CD4-positive, CD25-positive, alpha-beta regulatory T cell (primary cell): ENCODE data around the gene TRPV2. TPM values are rescaled to one million over a fixed set of nuclear protein-coding genes. Genes with fewer than 3 reads are reported as not detected.
A peak's percentile ranks its signal among the peaks of the same experiment; 100 is the strongest.

Source experiments
- ATAC-seq, 2 donors: fragments of 150-1000 bp; cut with Tn5 transposase; one replicate each; pipeline ENCODE4 v1.10.0; 2021; ENCODE audit warnings: low read depth in 2 of 2, moderate number of reproducible peaks in 2 of 2, moderate library complexity in 1 of 2
- DNase-seq, 3 donors: peaks; one replicate each; pipeline versions ENCODE4 v3.0.0 to v3.0.0-alpha.2; 2012 to 2022; ENCODE audit warnings: mixed read lengths in 1 of 3
- H3K27ac ChIP-seq: one replicate; pipeline ENCODE4 v1.7.0; 2013; ENCODE audit warnings: mild to moderate bottlenecking, low read length; ENCODE audit not compliant: insufficient read depth, poor library complexity, severe bottlenecking
- H3K27me3 ChIP-seq: one replicate; pipeline ENCODE4 v1.7.0; 2013; ENCODE audit warnings: low read length; ENCODE audit not compliant: control insufficient read depth, insufficient read depth
- H3K36me3 ChIP-seq: one replicate; pipeline ENCODE4 v1.7.0; 2013; ENCODE audit warnings: mild to moderate bottlenecking, low read length, moderate library complexity; ENCODE audit not compliant: control insufficient read depth, insufficient read depth
- H3K4me1 ChIP-seq: 2 replicates; pipeline ENCODE4 v1.7.0; 2013; ENCODE audit warnings: mild to moderate bottlenecking, low read length; ENCODE audit not compliant: insufficient read depth, control insufficient read depth, poor library complexity, severe bottlenecking
- H3K4me3 ChIP-seq: one replicate; pipeline ENCODE4 v1.7.0; 2013; ENCODE audit warnings: low read depth, mild to moderate bottlenecking, low read length, moderate library complexity
- H3K9me3 ChIP-seq, 2 experiments: 1 replicate in 1 of 2; 2 replicates in 1 of 2; pipeline ENCODE4 v1.7.0; 2013; ENCODE audit warnings: low read length in 2 of 2, mild to moderate bottlenecking in 1 of 2, moderate library complexity in 1 of 2; ENCODE audit not compliant: control insufficient read depth in 2 of 2
- H3K27ac Mint-ChIP-seq, 3 donors: one replicate each; pipeline ENCODE4 v1.8.0; 2020 to 2022; ENCODE audit warnings: mild to moderate bottlenecking in 3 of 3, mixed read lengths in 3 of 3, moderate library complexity in 2 of 3
- H3K27me3 Mint-ChIP-seq: one replicate; pipeline ENCODE4 v1.8.0; 2022; ENCODE audit warnings: mild to moderate bottlenecking, mixed read lengths
- H3K36me3 Mint-ChIP-seq: one replicate; pipeline ENCODE4 v1.8.0; 2020; ENCODE audit warnings: mixed read lengths
- H3K4me1 Mint-ChIP-seq, 4 donors: one replicate each; pipeline ENCODE4 v1.8.0; 2020 to 2022; ENCODE audit warnings: mixed read lengths in 4 of 4, mild to moderate bottlenecking in 1 of 4
- H3K4me3 Mint-ChIP-seq, 4 donors: one replicate each; pipeline ENCODE4 v1.8.0; 2020 to 2022; ENCODE audit warnings: mild to moderate bottlenecking in 4 of 4, mixed read lengths in 4 of 4, moderate library complexity in 3 of 4
- H3K9me3 Mint-ChIP-seq, 7 donors: one replicate each; pipeline ENCODE4 v1.8.0; 2020 to 2022; ENCODE audit warnings: mixed read lengths in 7 of 7, mild to moderate bottlenecking in 3 of 7, moderate library complexity in 2 of 7
- polyA plus RNA-seq, 4 donors: library from polyadenylated mRNA; unstranded; fragments of 300-500 nt; fragmentation: Illumina TruSeq; gene quantifications; one replicate each; pipeline ENCODE4 v1.2.3, GENCODE V29; 2021
- total RNA-seq: library from RNA; stranded (reverse); gene quantifications from one replicate; pipeline ENCODE4 v1.2.3, GENCODE V29; 2022

Gene TRPV2, protein sequence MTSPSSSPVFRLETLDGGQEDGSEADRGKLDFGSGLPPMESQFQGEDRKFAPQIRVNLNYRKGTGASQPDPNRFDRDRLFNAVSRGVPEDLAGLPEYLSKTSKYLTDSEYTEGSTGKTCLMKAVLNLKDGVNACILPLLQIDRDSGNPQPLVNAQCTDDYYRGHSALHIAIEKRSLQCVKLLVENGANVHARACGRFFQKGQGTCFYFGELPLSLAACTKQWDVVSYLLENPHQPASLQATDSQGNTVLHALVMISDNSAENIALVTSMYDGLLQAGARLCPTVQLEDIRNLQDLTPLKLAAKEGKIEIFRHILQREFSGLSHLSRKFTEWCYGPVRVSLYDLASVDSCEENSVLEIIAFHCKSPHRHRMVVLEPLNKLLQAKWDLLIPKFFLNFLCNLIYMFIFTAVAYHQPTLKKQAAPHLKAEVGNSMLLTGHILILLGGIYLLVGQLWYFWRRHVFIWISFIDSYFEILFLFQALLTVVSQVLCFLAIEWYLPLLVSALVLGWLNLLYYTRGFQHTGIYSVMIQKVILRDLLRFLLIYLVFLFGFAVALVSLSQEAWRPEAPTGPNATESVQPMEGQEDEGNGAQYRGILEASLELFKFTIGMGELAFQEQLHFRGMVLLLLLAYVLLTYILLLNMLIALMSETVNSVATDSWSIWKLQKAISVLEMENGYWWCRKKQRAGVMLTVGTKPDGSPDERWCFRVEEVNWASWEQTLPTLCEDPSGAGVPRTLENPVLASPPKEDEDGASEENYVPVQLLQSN
- total RNA-seq (125 TPM), polyA plus RNA-seq (100 to 1,000 TPM in 3 of 4 donors, 10 to 100 TPM in 1; 99.4 to 142 (median 120) TPM)

DNA sequence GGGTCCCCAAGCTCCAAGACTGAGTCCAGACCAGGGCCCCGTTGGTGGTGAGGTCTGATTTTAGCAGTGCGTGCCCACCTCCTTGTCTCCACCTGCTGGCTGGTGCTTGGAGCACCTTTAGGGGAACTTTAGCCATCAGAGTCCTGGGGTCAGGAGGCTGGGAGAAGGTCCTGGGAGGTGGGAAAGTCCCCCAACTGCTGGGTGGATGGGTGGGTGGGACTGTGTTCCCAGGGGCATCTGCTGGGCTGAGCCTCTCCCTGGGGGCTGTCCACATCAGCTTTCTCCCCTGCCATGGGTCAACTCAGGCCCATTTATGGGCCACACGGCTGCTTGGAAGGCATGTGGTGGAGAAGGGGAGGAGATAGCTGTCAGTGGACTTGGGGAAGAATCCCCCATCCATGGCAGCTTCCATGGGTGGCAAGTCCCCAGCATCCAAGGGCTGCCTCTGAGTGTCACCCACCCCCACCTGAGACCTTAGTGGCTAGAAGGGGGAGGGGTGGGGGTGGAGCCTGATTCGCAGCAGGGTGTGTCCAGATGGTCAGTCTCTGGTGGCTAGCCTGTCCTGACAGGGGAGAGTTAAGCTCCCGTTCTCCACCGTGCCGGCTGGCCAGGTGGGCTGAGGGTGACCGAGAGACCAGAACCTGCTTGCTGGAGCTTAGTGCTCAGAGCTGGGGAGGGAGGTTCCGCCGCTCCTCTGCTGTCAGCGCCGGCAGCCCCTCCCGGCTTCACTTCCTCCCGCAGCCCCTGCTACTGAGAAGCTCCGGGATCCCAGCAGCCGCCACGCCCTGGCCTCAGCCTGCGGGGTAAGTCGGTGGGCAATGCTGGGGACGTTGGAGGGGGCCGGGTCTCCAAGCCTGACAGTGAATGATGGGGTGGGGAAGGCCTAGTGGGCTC is at the start of gene TRPV2:
TSS of gene TRPV2 (plus strand) at position 541 of the 894 bp plus-strand sequence. CDS start 2,098 bp downstream, outside the sequence.
- peaks cover 5% of the 10 kb centered on the region for H3K27me3 Mint-ChIP-seq
- Histone ChIP-seq H3K4me1 (peaks cover 56% of the 10 kb centered on the region), H3K9me3 (no peaks in the 10 kb centered on the region), H3K27ac (peak within 1 kb of the TSS; percentile 88), H3K27me3 (no peaks in the 10 kb centered on the region), H3K36me3 (peaks cover 22% of the 10 kb centered on the region), H3K4me3 (peak within 1 kb of the TSS; percentile 76)
- peaks cover 7 to 55% (median 32%) of the 10 kb centered on the region in 4 donors for H3K4me1 Mint-ChIP-seq
- ATAC-seq (peak; percentile 44 to 59), DNase-seq (peak; percentile 25 to 80 (median 45))
- peaks cover 21% of the 10 kb centered on the region for H3K36me3 Mint-ChIP-seq
- peaks cover 0 to 1% (median 0%) of the 10 kb centered on the region in 7 donors for H3K9me3 Mint-ChIP-seq
- H3K4me3 Mint-ChIP-seq = peak within 1 kb of the TSS; percentile 94 to 99 (median 98)
- H3K27ac Mint-ChIP-seq = peak within 1 kb of the TSS; percentile 99 to 100 (median 99)

DNA sequence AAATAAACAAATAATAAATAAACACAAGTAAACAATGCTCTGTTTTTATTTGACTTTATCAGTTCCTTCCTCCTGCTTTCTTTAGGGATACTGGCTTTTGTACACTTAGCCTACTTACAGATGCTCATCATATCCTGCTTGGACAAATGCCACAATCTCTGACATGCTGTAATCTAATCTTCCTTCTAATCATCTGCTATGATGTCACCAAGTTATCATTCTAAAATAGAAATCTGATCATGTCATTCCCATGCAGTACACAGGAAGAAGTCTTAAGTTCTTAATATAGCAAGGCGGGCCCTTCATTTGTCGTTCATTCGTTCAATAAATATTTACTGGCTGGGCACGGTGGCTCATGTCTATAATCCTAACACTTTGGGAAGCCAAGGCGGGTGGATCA is 43.6 kb upstream of the TRPV2 start:
- H3K27me3 ChIP-seq = no peaks in the 10 kb centered on the region
- Mint-ChIP-seq H3K36me3 (no peaks in the 10 kb centered on the region), H3K4me3 (no peak overlapping the region), H3K4me1 (peaks cover 0 to 2% (median 0%) of the 10 kb centered on the region in 4 donors), H3K9me3 (no peaks in the 10 kb centered on the region), H3K27ac (no peak overlapping the region), H3K27me3 (no peaks in the 10 kb centered on the region)
- H3K36me3 ChIP-seq = no peaks in the 10 kb centered on the region
- ATAC-seq (no peak), DNase-seq (no peak)
- no peaks in the 10 kb centered on the region for H3K9me3 ChIP-seq
- H3K4me3 ChIP-seq = no peak overlapping the region
- no peak overlapping the region for H3K27ac ChIP-seq
- no peaks in the 10 kb centered on the region for H3K4me1 ChIP-seq

DNA sequence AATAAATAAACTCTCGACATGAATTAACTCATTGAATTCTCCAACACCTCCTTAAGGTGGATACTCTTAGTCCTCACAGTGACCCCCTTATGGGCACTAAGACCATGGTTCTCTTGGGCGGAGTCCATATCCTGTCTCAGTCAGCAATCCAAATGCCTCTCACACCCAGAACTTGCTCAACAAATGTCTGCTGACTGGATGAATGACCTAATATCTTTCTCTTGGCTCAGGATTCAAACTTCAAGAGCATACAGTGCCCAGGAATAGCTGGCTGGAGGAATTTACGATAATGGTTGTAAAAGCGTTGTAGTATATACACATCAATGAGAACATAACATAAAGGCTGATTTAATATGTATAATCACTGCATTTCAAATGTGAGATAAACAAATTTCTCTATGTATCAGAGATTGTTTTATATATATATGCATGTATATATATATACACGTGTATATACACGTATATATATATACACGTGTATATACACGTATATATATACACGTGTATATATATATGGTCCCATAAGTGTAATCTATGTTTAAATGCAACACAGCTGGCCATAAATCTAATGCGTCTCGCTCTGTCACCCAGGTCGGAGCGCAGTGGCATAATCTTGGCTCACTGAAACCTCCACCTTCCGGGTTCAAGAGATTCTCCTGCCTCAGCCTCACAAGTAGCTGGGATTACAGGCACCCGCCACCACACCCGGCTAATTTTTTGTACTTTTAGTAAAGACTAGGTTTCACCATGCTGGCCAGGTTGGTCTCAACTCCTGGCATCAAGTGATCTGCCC is 41.0 kb upstream of the TRPV2 start:
- no peak overlapping the region for H3K27ac Mint-ChIP-seq
- H3K27me3 Mint-ChIP-seq = no peaks in the 10 kb centered on the region
- no peaks in the 10 kb centered on the region for H3K4me1 ChIP-seq
- no peaks in the 10 kb centered on the region for H3K36me3 ChIP-seq
- H3K9me3 Mint-ChIP-seq = no peaks in the 10 kb centered on the region
- no peak overlapping the region for H3K27ac ChIP-seq
- H3K9me3 ChIP-seq = no peaks in the 10 kb centered on the region
- DNase-seq (no peak), ATAC-seq (no peak)
- H3K4me3 ChIP-seq = no peak overlapping the region
- H3K36me3 Mint-ChIP-seq = no peaks in the 10 kb centered on the region
- no peaks in the 10 kb centered on the region for H3K27me3 ChIP-seq
- H3K4me3 Mint-ChIP-seq = no peak overlapping the region
- H3K4me1 Mint-ChIP-seq = peaks cover 0 to 2% (median 0%) of the 10 kb centered on the region in 4 donors

DNA sequence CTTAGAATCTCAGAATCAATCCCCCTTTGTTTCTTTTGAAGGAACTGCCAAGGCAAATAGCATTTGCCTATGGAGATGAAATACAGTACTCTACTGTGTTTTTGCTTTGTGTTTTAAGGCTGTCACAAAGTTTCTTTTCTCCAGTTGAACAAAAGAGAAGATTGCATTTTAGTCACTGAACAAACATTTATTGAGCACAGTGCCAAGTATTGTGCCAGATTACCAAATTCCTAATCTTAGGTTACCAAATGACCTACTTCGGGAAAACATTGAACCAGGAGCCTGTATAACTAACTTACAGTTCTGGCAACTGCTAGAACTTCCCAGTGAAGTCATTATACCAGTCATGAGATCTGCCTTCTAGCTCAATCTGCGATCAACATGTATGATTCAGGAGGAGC is 37.4 kb upstream of the TRPV2 start:
- Histone ChIP-seq H3K4me1 (peaks cover 11% of the 10 kb centered on the region), H3K36me3 (peaks cover 4% of the 10 kb centered on the region), H3K9me3 (no peaks in the 10 kb centered on the region), H3K27ac (no peak overlapping the region), H3K4me3 (no peak overlapping the region), H3K27me3 (no peaks in the 10 kb centered on the region)
- peak overlapping the region in 2 of 4 donors; percentile 61 to 62 for H3K4me3 Mint-ChIP-seq
- H3K36me3 Mint-ChIP-seq = peaks cover 13% of the 10 kb centered on the region
- no peak for DNase-seq
- peaks cover 0 to 2% (median 0%) of the 10 kb centered on the region in 7 donors for H3K9me3 Mint-ChIP-seq
- no peak overlapping the region for H3K27ac Mint-ChIP-seq
- no peak for ATAC-seq
- H3K27me3 Mint-ChIP-seq = peaks cover 7% of the 10 kb centered on the region
- peaks cover 5 to 23% (median 17%) of the 10 kb centered on the region in 4 donors for H3K4me1 Mint-ChIP-seq

DNA sequence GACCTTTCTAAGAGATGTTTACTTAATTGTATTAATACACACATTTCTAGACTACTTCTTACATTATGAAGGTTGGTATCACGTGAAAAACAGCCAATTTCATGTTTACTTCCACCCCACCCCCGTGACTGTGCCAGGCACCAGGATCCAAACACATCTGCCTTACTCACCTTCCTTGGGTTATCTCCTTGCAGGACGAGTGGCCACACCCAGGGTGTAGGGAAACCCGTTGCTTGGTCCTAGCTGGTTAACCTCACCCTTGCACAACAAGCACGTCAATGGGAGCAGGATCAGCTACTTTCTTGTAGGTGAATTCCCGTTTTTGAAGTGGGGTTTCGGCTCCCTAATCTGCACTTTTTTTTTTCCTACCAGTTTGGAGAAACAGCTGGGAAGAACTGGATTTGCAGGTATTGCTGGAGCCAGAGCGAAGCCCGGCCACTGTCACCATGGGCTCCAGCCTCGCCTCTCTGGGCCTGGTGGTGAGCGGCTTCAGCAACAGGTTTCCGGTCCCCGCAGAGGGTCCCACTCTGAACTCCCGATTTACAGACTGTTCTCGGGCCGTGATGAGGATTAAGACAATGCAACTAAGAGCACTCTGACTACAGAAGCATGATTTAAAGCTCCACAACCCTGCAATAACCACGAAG is 36.6 kb upstream of the TRPV2 start:
- peaks cover 7% of the 10 kb centered on the region for H3K27me3 Mint-ChIP-seq
- Histone ChIP-seq H3K27me3 (no peaks in the 10 kb centered on the region), H3K9me3 (no peaks in the 10 kb centered on the region), H3K36me3 (peaks cover 10% of the 10 kb centered on the region), H3K4me3 (no peak overlapping the region), H3K4me1 (peaks cover 17% of the 10 kb centered on the region), H3K27ac (no peak overlapping the region)
- H3K9me3 Mint-ChIP-seq = peaks cover 0 to 2% (median 0%) of the 10 kb centered on the region in 7 donors
- no peak for DNase-seq
- H3K4me3 Mint-ChIP-seq = peak overlapping the region in 3 of 4 donors; percentile 54 to 80 (median 74)
- H3K36me3 Mint-ChIP-seq = peaks cover 16% of the 10 kb centered on the region
- ATAC-seq = no peak
- H3K4me1 Mint-ChIP-seq = peaks cover 5 to 31% (median 23%) of the 10 kb centered on the region in 4 donors
- H3K27ac Mint-ChIP-seq = peak overlapping the region in 2 of 3 donors; percentile 17 to 46

DNA sequence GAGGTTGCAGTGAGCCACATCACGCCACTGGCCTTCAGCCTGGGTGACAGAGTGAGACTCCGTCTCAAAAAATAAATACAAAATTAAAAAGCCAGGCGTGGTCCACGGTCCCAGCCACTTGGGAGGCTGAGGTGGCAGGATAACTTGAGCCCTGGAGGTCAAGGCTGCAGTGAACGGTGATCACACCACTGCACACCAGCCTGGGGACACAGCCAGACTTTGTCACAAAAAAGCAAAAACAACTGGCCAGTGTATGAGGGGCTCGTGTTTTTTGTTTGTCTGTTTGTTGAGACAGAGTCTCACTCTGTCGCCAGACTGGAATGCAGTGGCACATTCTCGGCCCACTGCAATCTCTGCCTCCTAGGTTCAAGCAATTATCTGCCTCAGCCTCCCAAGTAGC is 35.7 kb upstream of the TRPV2 start:
- Histone ChIP-seq H3K4me3 (no peak overlapping the region), H3K36me3 (peaks cover 10% of the 10 kb centered on the region), H3K9me3 (no peaks in the 10 kb centered on the region), H3K27ac (no peak overlapping the region), H3K4me1 (peaks cover 17% of the 10 kb centered on the region), H3K27me3 (no peaks in the 10 kb centered on the region)
- H3K27me3 Mint-ChIP-seq = peaks cover 7% of the 10 kb centered on the region
- H3K9me3 Mint-ChIP-seq = peaks cover 0 to 2% (median 0%) of the 10 kb centered on the region in 7 donors
- no peak overlapping the region for H3K4me3 Mint-ChIP-seq
- ATAC-seq (no peak), DNase-seq (no peak)
- peaks cover 5 to 39% (median 30%) of the 10 kb centered on the region in 4 donors for H3K4me1 Mint-ChIP-seq
- peaks cover 16% of the 10 kb centered on the region for H3K36me3 Mint-ChIP-seq
- H3K27ac Mint-ChIP-seq = peak overlapping the region in 1 of 3 donors; percentile 46
